NCI-H510A (cell line): ENCODE data around the gene SCNN1A.

Experiments
- DNase-seq: peaks from one replicate; lab custom pipeline; 2025; lab: John Stamatoyannopoulos, UW

The SCNN1A gene

GRCh38 chr12:6368906-6369525 is 6.3 kb downstream of the SCNN1A start:
- no peak for DNase-seq

GRCh38 chr12:6367969-6368892 is 7.1 kb downstream of the SCNN1A start:
- DNase-seq: no peak

GRCh38 chr12:6367065-6367968 is 8.0 kb downstream of the SCNN1A start:
- DNase-seq: no peak

- DNase-seq: no peak
Observed at GRCh38 chr12:6364044-6364374, 11.4 kb downstream of the SCNN1A start.

- DNase-seq: no peak
Observed at GRCh38 chr12:6363330-6364043, 11.9 kb downstream of the SCNN1A start.

GRCh38 chr12:6363010-6363329 is 12.4 kb downstream of the SCNN1A start:
- no peak for DNase-seq

- no peak for DNase-seq
Observed at GRCh38 chr12:6362403-6362802, 13.0 kb downstream of the SCNN1A start.

GRCh38 chr12:6361834-6362233 is 13.5 kb downstream of the SCNN1A start:
- no peak for DNase-seq

GRCh38 chr12:6360578-6361490 is 14.5 kb downstream of the SCNN1A start:
- no peak for DNase-seq

GRCh38 chr12:6360080-6360571 is 15.2 kb downstream of the SCNN1A start:
- no peak for DNase-seq

- no peak for DNase-seq
Observed at GRCh38 chr12:6358881-6359280, 16.5 kb downstream of the SCNN1A start.

- DNase-seq: no peak
Observed at GRCh38 chr12:6356374-6356820, 19.0 kb downstream of the SCNN1A start.

- no peak for DNase-seq
Observed at GRCh38 chr12:6355491-6356373, 19.6 kb downstream of the SCNN1A start.

- DNase-seq: no peak
Observed at GRCh38 chr12:6354495-6355393, 20.6 kb downstream of the SCNN1A start.

- DNase-seq: no peak
Observed at GRCh38 chr12:6352193-6353173, 22.9 kb downstream of the SCNN1A start.

GRCh38 chr12:6351622-6352021 is 23.7 kb downstream of the SCNN1A start:
- DNase-seq: no peak
